KMS-11 (cell line): Measurements from ENCODE around the gene CFAP221.

Experiments used
- H2AFZ ChIP-seq: fragments of 200-600 bp; sonication (generic); 2 replicates; pipeline ENCODE4 v1.6.1; 2016; ENCODE audit warnings: antibody characterized with exemption, mixed run types, low read depth
- H3K27ac ChIP-seq: fragments of 200-600 bp; sonication (generic); 2 replicates; pipeline ENCODE4 v1.6.1; 2016; ENCODE audit warnings: mild to moderate bottlenecking, mixed run types
- H3K27me3 ChIP-seq: fragments of 200-600 bp; sonication (generic); 2 replicates; pipeline ENCODE4 v1.6.1; 2017; ENCODE audit warnings: mild to moderate bottlenecking, low read depth, mixed run types, moderate library complexity; ENCODE audit not compliant: insufficient read depth
- H3K36me3 ChIP-seq: fragments of 200-600 bp; sonication (generic); 2 replicates; pipeline ENCODE4 v1.6.1; 2017; ENCODE audit warnings: mild to moderate bottlenecking, mixed run types; ENCODE audit not compliant: insufficient read depth
- H3K4me1 ChIP-seq: fragments of 200-600 bp; sonication (generic); 2 replicates; pipeline ENCODE4 v1.6.1; 2016; ENCODE audit warnings: mild to moderate bottlenecking, low read depth, mixed run types; ENCODE audit not compliant: poor library complexity, severe bottlenecking
- H3K4me2 ChIP-seq: fragments of 200-600 bp; sonication (generic); 2 replicates; pipeline ENCODE4 v1.7.0; 2016; ENCODE audit warnings: mild to moderate bottlenecking, mixed run types
- H3K4me3 ChIP-seq: fragments of 200-600 bp; sonication (generic); IDR thresholded peaks from 2 replicates; pipeline ENCODE4 v1.6.1; 2017; ENCODE audit warnings: low read depth, low read length, mixed read lengths; ENCODE audit not compliant: insufficient read depth
- H3K79me2 ChIP-seq: fragments of 200-600 bp; sonication (generic); 2 replicates; pipeline ENCODE4 v1.6.1; 2016; ENCODE audit warnings: low read depth, mixed run types; ENCODE audit not compliant: insufficient read depth
- H3K9ac ChIP-seq: fragments of 200-600 bp; sonication (generic); 2 replicates; pipeline ENCODE4 v1.6.1; 2016; ENCODE audit warnings: mild to moderate bottlenecking, mixed run types
- H4K20me1 ChIP-seq: fragments of 200-600 bp; sonication (generic); 2 replicates; pipeline ENCODE4 v1.6.1; 2016; ENCODE audit warnings: mild to moderate bottlenecking, mixed run types; ENCODE audit not compliant: insufficient read depth
- TF ChIP-seq, protein P1 (sequence below): fragments of 200-600 bp; sonication (generic); conservative IDR thresholded peaks from 2 replicates; pipeline ENCODE4 v1.6.1; 2017; ENCODE audit warnings: low read depth, mild to moderate bottlenecking, antibody characterized with exemption, low read length, moderate library complexity, mixed read lengths

Gene CFAP221

DNA sequence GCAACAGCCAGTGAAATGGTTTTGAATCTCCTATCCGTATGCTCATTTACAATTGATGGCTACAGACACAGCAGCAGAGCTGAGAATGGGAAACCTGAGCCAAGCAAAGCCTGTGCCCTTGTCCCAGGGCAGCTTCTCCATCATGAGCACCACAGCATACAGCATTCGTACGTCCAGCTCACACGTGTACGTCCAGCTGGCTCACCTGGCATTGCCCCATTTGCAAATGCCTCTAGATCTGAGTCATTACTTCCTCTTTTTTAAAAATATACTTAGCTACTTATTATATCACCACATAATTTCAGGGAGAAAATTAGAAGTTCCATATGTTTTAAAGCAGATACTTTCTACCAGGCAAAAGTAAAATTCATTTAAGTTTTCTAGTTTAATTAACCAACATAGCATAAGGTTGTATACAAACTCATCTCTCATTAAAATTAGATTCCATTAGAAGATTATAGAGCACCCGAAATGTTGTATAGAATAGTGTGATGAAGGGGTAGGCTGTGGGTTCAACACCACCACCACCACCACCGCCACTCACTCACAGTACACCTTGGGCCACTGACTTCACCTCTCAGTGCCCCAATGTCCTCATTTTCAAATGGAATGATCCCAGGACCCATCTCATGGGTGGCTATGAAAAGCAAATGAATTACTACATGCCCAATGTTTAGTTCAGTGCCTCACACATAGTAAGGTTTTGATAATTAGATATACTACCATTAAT, 103.4 kb downstream of the CFAP221 start:
- Histone ChIP-seq H3K9ac (no peak overlapping the region), H3K4me1 (no peaks in the 10 kb centered on the region), H3K79me2 (no peaks in the 10 kb centered on the region), H4K20me1 (no peaks in the 10 kb centered on the region), H3K4me3 (no peak overlapping the region), H3K4me2 (no peak overlapping the region), H3K27ac (no peak overlapping the region), H3K36me3 (no peaks in the 10 kb centered on the region), H2AFZ (no peak overlapping the region), H3K27me3 (no peaks in the 10 kb centered on the region)
- TF ChIP-seq, protein P1, sequence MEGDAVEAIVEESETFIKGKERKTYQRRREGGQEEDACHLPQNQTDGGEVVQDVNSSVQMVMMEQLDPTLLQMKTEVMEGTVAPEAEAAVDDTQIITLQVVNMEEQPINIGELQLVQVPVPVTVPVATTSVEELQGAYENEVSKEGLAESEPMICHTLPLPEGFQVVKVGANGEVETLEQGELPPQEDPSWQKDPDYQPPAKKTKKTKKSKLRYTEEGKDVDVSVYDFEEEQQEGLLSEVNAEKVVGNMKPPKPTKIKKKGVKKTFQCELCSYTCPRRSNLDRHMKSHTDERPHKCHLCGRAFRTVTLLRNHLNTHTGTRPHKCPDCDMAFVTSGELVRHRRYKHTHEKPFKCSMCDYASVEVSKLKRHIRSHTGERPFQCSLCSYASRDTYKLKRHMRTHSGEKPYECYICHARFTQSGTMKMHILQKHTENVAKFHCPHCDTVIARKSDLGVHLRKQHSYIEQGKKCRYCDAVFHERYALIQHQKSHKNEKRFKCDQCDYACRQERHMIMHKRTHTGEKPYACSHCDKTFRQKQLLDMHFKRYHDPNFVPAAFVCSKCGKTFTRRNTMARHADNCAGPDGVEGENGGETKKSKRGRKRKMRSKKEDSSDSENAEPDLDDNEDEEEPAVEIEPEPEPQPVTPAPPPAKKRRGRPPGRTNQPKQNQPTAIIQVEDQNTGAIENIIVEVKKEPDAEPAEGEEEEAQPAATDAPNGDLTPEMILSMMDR, result no peak

GRCh38 chr2:119649364-119649917, 105.2 kb downstream of the CFAP221 start:
- Histone ChIP-seq H4K20me1 (no peaks in the 10 kb centered on the region), H3K79me2 (no peaks in the 10 kb centered on the region), H3K4me3 (no peak overlapping the region), H3K27me3 (no peaks in the 10 kb centered on the region), H2AFZ (no peak overlapping the region), H3K4me1 (no peaks in the 10 kb centered on the region), H3K36me3 (no peaks in the 10 kb centered on the region), H3K27ac (no peak overlapping the region), H3K9ac (no peak overlapping the region), H3K4me2 (no peak overlapping the region)
- TF ChIP-seq, protein P1, result no peak

- no peaks in the 10 kb centered on the region for H3K79me2 ChIP-seq
- no peak overlapping the region for H3K9ac ChIP-seq
- no peak overlapping the region for H3K4me3 ChIP-seq
- H3K27me3 ChIP-seq, result no peaks in the 10 kb centered on the region
- H2AFZ ChIP-seq, result no peak overlapping the region
- H3K36me3 ChIP-seq, result no peaks in the 10 kb centered on the region
- no peak overlapping the region for H3K27ac ChIP-seq
- TF ChIP-seq, protein P1, result no peak
- no peak overlapping the region for H3K4me2 ChIP-seq
- H4K20me1 ChIP-seq, result no peaks in the 10 kb centered on the region
- no peaks in the 10 kb centered on the region for H3K4me1 ChIP-seq
Observed at GRCh38 chr2:119650206-119650605, 106.0 kb downstream of the CFAP221 start.

GRCh38 chr2:119650846-119651370, 106.7 kb downstream of the CFAP221 start:
- no peaks in the 10 kb centered on the region for H4K20me1 ChIP-seq
- H3K4me2 ChIP-seq, result no peak overlapping the region
- no peak overlapping the region for H3K9ac ChIP-seq
- no peaks in the 10 kb centered on the region for H3K4me1 ChIP-seq
- TF ChIP-seq, protein P1, result no peak
- no peaks in the 10 kb centered on the region for H3K27me3 ChIP-seq
- no peaks in the 10 kb centered on the region for H3K79me2 ChIP-seq
- no peaks in the 10 kb centered on the region for H3K36me3 ChIP-seq
- no peak overlapping the region for H2AFZ ChIP-seq
- H3K27ac ChIP-seq, result no peak overlapping the region
- no peak overlapping the region for H3K4me3 ChIP-seq
